Stimulated activated CD8-positive, alpha-beta memory T cell treated with anti-CD3 and anti-CD28 coated beads, Interleukin-4, amount 100 ng/mL, for 1 hour (primary cell): ENCODE results near the gene FCHO1.
A peak's percentile ranks its signal among the peaks of the same experiment; 100 is the strongest.

Source experiments
- DNase-seq, 2 donors: peaks; one replicate each; pipeline ENCODE4 v3.0.0-alpha.2; 2020; ENCODE audit warnings: low read depth in 2 of 2, low spot score in 1 of 2

The FCHO1 gene, protein sequence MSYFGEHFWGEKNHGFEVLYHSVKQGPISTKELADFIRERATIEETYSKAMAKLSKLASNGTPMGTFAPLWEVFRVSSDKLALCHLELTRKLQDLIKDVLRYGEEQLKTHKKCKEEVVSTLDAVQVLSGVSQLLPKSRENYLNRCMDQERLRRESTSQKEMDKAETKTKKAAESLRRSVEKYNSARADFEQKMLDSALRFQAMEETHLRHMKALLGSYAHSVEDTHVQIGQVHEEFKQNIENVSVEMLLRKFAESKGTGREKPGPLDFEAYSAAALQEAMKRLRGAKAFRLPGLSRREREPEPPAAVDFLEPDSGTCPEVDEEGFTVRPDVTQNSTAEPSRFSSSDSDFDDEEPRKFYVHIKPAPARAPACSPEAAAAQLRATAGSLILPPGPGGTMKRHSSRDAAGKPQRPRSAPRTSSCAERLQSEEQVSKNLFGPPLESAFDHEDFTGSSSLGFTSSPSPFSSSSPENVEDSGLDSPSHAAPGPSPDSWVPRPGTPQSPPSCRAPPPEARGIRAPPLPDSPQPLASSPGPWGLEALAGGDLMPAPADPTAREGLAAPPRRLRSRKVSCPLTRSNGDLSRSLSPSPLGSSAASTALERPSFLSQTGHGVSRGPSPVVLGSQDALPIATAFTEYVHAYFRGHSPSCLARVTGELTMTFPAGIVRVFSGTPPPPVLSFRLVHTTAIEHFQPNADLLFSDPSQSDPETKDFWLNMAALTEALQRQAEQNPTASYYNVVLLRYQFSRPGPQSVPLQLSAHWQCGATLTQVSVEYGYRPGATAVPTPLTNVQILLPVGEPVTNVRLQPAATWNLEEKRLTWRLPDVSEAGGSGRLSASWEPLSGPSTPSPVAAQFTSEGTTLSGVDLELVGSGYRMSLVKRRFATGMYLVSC

DNA sequence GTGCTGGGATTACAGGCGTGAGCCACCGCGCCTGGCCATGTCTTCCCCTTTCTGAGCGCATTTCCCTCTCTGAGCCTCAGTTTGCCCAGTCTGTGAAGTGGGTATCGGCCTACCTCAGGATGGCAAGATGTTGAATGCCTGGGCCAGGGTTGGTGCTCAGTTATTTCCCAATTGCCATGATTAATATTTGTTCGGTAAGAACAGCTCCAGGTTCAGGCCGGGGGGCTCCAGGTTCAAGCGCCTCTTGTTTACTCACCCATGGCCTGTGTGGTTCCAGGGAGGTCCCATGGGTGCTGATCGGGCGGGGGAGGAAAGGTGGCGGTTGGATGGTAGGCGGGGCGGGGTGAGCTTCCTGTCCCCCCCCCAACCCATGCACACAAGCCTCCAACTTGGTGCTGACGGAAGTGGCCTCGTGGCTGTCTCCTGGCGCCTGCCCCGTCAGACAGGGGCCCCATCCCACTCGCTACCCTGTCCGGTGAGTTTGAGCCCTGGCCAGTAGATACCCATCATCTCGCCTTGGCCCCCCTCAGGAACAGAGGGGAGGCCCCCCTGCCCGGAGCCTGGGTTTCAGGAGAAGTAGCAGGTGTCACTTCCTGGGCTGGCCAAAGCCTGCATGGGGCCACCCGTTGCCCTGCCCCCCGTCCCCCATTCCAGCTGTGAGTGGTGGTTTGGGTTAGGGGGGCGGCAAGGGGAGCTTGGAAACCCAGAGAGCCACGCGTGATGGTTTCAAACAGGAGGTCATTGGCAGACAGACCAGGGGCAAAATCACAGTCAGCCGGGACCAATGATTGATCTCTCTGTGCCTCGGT, at the start of gene FCHO1:
Gene FCHO1 (plus strand): TSS at position 375 of the 809 bp plus-strand sequence. CDS start 3,688 bp downstream, outside the sequence.
- peak; percentile 69 to 76 for DNase-seq

DNA sequence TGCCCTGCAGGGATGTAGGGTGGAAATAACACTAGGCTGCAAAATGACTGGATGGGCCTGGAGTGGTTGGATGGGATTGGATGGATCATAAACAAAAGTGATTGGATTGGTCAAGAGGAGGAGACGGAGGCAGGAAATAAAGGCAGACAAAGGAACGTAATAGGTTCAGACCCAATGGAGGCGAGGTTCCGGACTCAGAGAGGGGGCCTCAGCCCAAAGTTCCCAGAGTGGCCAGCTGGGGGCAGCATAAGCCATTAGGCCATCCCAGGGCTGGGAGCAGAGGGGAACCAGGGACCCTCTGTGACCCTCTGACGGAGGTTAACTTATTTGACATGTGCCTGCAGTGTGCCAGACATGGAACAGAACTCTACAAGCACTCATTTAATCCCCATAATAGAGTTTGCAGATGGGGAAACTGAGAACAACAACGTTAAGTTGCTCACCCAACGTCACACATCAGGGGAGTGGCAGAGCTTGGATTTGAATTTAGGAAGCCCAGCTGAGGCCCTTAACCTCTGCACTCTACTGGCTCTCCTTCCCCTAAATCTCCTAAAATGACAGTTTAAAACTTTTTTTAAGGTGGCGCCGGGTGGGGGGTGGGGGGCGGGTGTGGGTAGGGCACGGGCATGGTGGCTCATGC, 47.3 kb upstream of the FCHO1 start:
- DNase-seq: peak; percentile 52 to 55

DNA sequence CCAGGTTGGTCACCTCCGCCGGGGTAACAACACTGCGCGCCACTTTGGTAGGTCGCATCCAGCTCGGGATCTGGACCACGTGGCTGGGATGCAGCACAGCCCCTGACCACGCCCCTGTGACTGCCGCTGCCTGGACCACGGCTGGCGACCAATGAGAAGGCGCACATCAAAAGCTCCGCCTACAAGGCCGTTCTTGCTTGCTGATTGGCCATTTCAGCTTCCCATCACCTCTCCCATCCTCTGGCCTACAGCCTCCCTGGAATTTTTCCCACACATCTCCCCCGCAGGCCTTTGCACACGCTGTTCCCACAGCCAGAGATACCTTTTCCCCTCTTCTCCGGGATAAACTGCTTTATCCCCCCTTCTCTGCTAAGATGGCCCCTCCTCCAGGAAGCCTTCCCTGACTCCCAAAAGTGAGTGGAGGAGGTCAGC, 44.5 kb upstream of the FCHO1 start:
- no peak for DNase-seq

GRCh38 chr19:17711851-17712250, 39.4 kb upstream of the FCHO1 start:
- DNase-seq: no peak

DNA sequence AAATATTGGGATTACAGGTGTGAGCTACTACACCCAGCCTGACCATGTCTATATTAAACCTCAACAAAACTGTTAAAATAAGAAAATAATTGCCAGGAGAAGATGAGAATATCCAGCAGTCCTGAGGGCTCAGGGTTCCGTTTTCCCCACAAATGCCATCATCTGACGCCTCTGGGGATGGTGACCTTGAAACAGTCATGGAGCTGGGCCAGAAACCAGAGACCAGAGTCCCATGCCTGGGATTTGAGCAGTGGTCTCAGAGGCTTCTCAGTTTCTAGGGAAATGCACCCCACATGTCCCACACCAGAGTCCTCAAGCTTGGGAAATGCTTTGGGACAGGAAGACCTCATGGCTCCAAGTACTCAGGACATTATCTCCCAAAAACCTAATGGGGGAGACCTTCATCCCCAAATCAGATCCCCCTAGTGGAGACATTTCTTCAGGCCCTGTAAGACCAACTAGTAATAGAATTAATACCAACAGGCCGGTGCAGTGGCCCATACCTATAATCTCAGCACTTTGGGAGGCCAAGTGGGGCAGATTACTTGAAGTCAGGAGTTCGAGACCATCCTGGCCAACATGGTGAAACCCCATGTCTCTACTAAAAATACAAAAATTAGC, 34.9 kb upstream of the FCHO1 start:
- no peak for DNase-seq

DNA sequence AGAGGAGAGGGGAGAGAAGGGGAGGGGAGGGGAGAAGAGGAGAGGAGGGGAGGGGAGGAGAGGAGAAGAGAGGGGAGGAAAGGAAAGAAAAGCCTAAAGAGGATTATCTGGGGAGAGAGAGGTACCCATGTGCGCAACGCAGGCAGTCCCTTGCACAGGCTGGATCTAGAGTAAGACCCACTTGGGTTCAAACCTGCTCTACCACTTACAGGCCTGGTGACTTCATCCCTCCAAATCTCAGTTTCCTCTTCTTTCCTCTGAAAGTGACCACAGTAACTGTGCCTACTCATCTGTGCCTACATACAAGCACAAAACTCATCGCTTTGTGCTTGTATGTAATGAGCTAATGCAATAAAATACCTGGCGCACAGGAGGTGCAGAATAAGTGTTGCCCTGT, 32.7 kb upstream of the FCHO1 start:
- no peak for DNase-seq

GRCh38 chr19:17718947-17719711, 32.1 kb upstream of the FCHO1 start, which contains the start of gene MAP1S:
Gene MAP1S, plus strand, starts transcription at chr19:17719480. Its CDS starts 23 bp downstream, at chr19:17719503.
- DNase-seq: peak; percentile 14 to 34

DNA sequence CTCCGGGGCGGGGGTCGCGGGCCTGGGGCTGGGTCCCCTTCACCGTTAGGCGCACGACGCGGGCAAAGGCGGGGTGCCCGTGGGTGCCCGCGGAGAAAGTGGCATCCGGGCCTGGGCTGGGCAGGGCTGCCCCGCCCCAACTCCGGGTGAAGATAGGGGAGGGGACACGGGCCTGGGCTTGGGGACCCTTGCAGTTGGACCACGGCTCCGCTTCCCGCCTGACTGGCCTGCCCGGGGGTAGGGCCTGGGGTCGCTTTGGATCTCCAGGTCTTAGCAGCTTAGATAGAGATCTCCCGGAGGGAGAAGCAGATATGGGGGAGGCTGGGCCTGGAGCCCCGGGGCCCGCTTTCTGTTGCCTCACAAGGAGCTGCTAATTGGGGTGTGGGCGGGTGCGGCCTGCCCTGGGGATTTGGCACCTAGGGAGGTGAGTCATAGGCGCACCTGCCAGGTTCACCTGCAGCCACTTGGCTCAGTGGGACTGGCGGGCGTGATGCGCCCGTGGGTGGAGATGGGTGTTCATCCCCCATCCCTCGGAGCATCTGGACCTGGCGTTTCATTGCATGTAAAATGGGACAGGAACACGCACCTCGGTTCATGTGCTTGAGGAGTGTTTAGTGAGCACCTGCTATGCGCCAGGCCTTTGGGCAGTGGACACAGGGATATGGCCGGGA, 31.4 kb upstream of the FCHO1 start:
- DNase-seq: peak in 1 of 2 donors; percentile 9

DNA sequence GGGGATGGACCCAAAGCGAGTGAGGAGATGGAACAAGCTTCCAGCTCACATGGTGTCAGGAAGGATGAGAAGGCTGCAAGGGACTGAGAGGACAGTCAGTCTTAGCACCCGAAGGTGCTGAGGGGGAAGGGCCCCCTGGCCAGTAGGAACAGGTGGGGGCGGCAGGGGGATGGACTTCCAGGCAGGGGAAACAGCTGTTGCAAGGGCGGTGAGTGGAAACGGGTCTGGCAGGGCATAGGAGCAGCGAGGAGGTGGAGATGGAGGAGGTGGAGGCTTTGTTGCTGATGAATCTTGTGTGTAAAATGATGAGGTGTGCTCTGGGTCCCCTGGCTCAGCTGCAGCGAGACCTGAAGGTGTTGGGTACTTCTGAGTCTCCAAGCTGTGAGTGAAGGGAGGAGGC, 30.8 kb upstream of the FCHO1 start:
- DNase-seq: no peak

DNA sequence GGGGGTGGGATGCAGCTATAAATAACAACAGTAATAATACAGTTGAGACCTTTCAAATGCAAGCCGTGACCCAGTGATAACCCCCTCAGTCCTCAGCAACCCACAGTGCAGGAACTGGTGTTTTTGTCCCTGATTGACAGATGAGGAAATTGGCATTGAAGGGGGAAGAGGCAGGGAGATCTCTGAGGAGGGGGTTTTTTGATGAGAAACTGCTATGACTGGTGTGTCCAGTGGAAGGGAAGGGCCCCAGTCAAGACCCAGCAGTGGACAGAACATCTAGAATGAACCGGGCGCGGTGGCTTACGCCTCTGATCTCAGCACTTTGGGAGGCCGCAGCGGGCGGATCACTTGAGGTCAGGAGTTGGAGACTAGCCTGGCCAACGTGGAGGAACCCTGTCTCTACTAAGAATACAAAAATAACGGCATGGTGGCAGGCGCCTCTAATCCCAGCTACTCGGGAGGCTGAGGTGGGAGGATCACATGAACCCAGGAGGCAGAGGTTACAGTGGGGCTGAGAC, 30.1 kb upstream of the FCHO1 start:
- DNase-seq: no peak

DNA sequence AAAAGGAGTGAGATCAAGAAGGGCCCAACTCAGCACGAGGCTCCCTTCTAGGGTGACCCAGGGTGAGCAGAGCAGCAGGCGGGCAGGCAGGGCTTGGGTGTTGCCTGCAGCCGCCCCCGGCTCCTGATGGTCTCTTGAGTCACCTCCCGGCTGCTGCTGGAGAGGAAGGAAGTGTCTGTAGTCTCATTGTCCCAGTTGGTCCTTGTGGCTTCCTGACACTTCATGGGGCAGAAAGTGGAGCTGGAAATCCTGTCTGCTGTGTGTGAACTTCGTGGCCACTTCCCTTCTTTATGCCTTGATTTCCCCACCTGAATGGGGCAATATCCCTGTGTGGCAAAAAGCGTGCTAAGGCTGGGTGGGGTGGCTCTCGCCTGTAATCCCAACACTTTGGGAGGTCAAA, 29.5 kb upstream of the FCHO1 start:
- DNase-seq: no peak

GRCh38 chr19:17722655-17723240, 28.5 kb upstream of the FCHO1 start:
- DNase-seq: no peak

GRCh38 chr19:17724655-17725054, 26.6 kb upstream of the FCHO1 start:
- DNase-seq: no peak

GRCh38 chr19:17725422-17726078, 25.7 kb upstream of the FCHO1 start:
- DNase-seq: no peak

- DNase-seq: no peak
Observed at GRCh38 chr19:17726136-17726741, 25.0 kb upstream of the FCHO1 start.

GRCh38 chr19:17726964-17727773, 24.1 kb upstream of the FCHO1 start:
- no peak for DNase-seq
